GM13977 (cell line): ENCODE data around the gene SEC11A.

Experiments
- DNase-seq: peaks from one replicate; pipeline ENCODE4 v3.0.0; 2012; ENCODE audit warnings: low spot score
- CTCF ChIP-seq: IDR thresholded peaks from 2 replicates; pipeline ENCODE4 v1.5.1; 2012; ENCODE audit warnings: mild to moderate bottlenecking, control low read depth; ENCODE audit not compliant: insufficient read depth; ENCODE audit errors: extremely low read depth, missing control alignments
- in situ Hi-C: fragments of 300-500 bp; cut with MboI; formaldehyde crosslinking; loops from one replicate; pipeline ENCODE4 v1.12.0; 2022; ENCODE audit warnings: low sequenced_read_pairs, low pct_unique_long_range_greater_than_20kb, mixed read lengths, inconsistent platforms; ENCODE audit not compliant: unreplicated experiment

SEC11A gene

DNA sequence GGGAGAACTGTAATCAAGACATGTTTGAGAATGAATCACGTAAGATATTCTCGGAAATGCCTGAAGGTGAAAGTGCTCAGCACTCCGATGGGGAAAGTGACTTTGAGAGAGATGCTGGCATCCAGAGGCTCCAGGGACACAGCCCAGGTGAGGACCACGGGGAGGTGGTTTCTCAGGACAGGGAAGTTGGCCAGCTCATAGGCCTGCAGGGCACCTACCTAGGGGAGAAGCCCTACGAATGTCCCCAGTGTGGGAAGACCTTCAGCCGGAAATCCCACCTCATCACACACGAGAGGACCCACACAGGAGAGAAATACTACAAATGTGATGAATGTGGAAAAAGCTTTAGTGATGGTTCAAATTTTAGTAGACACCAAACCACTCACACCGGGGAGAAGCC lies 95.3 kb downstream of the SEC11A start:
- TF ChIP-seq CTCF: no peak
- in situ Hi-C loops: no loop called here
- DNase-seq: no peak
